Stomach smooth muscle (tissue), 2 donors: ENCODE data around the gene DIO3.

ENCODE experiments used
- H3K27ac ChIP-seq: one replicate; pipeline ENCODE4 v1.7.0; 2013; ENCODE audit warnings: mild to moderate bottlenecking, low read length, inconsistent platforms
- H3K27me3 ChIP-seq, 2 donors: one replicate each; pipeline ENCODE4 v1.7.0; 2013; ENCODE audit warnings: low read length in 2 of 2; ENCODE audit not compliant: insufficient read depth in 2 of 2, control insufficient read depth in 1 of 2
- H3K36me3 ChIP-seq, 2 donors: one replicate each; pipeline ENCODE4 v1.7.0; 2013; ENCODE audit warnings: low read length in 2 of 2; ENCODE audit not compliant: control insufficient read depth in 2 of 2, insufficient read depth in 2 of 2
- H3K4me1 ChIP-seq: one replicate; pipeline ENCODE4 v1.7.0; 2013; ENCODE audit warnings: low read length; ENCODE audit not compliant: control insufficient read depth, insufficient read depth
- H3K4me3 ChIP-seq, 2 donors: one replicate each; pipeline ENCODE4 v1.7.0; 2013; ENCODE audit warnings: low read length in 2 of 2
- H3K9ac ChIP-seq, 2 donors: one replicate each; pipeline ENCODE4 v1.7.0; 2013; ENCODE audit warnings: low read length in 2 of 2, mild to moderate bottlenecking in 1 of 2
- H3K9me3 ChIP-seq, 2 donors: one replicate each; pipeline ENCODE4 v1.7.0; 2013; ENCODE audit warnings: low read length in 2 of 2; ENCODE audit not compliant: control insufficient read depth in 2 of 2
- donor health status: healthy.
- donor health status: Pancreatic carcinoma.

Gene DIO3

GRCh38 chr14:101561145-101561896 lies at the start of gene DIO3:
DIO3 (plus strand) TSS chr14:101561495.
- Histone ChIP-seq H3K27me3 (peaks cover 51 to 78% of the 10 kb centered on the region in 2 donors), H3K4me3 (no peak within 1 kb of the TSS)

GRCh38 chr14:101511620-101512375 lies 49.5 kb upstream of the DIO3 start:
- Histone ChIP-seq H3K36me3 (no peaks in the 10 kb centered on the region), H3K4me1 (no peaks in the 10 kb centered on the region)

More at GRCh38 chr14:101561145-101561896, at the start of gene DIO3:
- Histone ChIP-seq H3K27ac (no peak within 1 kb of the TSS), H3K9ac (no peak within 1 kb of the TSS), H3K9me3 (peaks cover 0 to 16% of the 10 kb centered on the region in 2 donors), H3K36me3 (no peaks in the 10 kb centered on the region), H3K4me1 (no peaks in the 10 kb centered on the region)

GRCh38 chr14:101512376-101512695 lies 49.0 kb upstream of the DIO3 start:
- H3K27me3 ChIP-seq: no peaks in the 10 kb centered on the region
- H3K9ac ChIP-seq: no peak overlapping the region
- H3K9me3 ChIP-seq: peaks cover 0 to 3% of the 10 kb centered on the region in 2 donors
- no peaks in the 10 kb centered on the region for H3K36me3 ChIP-seq
- no peaks in the 10 kb centered on the region for H3K4me1 ChIP-seq
- no peak overlapping the region for H3K27ac ChIP-seq
- no peak overlapping the region for H3K4me3 ChIP-seq

More at GRCh38 chr14:101511620-101512375, 49.5 kb upstream of the DIO3 start:
- H3K27me3 ChIP-seq: no peaks in the 10 kb centered on the region
- H3K4me3 ChIP-seq: no peak overlapping the region
- no peak overlapping the region for H3K9ac ChIP-seq
- peaks cover 0 to 3% of the 10 kb centered on the region in 2 donors for H3K9me3 ChIP-seq
- H3K27ac ChIP-seq: no peak overlapping the region

GRCh38 chr14:101514136-101514535 lies 47.2 kb upstream of the DIO3 start:
- no peak overlapping the region for H3K9ac ChIP-seq
- no peaks in the 10 kb centered on the region for H3K36me3 ChIP-seq
- H3K27me3 ChIP-seq: no peaks in the 10 kb centered on the region
- no peak overlapping the region for H3K4me3 ChIP-seq
- H3K27ac ChIP-seq: no peak overlapping the region
- H3K4me1 ChIP-seq: no peaks in the 10 kb centered on the region
- peaks cover 0 to 3% of the 10 kb centered on the region in 2 donors for H3K9me3 ChIP-seq

- no peaks in the 10 kb centered on the region for H3K4me1 ChIP-seq
- no peak overlapping the region for H3K9ac ChIP-seq
- no peaks in the 10 kb centered on the region for H3K36me3 ChIP-seq
- H3K27me3 ChIP-seq: no peaks in the 10 kb centered on the region
- H3K4me3 ChIP-seq: no peak overlapping the region
- no peak overlapping the region for H3K27ac ChIP-seq
- H3K9me3 ChIP-seq: peaks cover 0 to 3% of the 10 kb centered on the region in 2 donors
Observed at GRCh38 chr14:101516401-101516800, 44.9 kb upstream of the DIO3 start.

GRCh38 chr14:101518611-101519473 lies 42.5 kb upstream of the DIO3 start:
- H3K9me3 ChIP-seq: peaks cover 0 to 3% of the 10 kb centered on the region in 2 donors
- H3K36me3 ChIP-seq: no peaks in the 10 kb centered on the region
- no peak overlapping the region for H3K9ac ChIP-seq
- H3K27ac ChIP-seq: no peak overlapping the region
- H3K4me3 ChIP-seq: no peak overlapping the region
- no peaks in the 10 kb centered on the region for H3K27me3 ChIP-seq
- no peaks in the 10 kb centered on the region for H3K4me1 ChIP-seq

- Histone ChIP-seq H3K4me3 (no peak overlapping the region), H3K9me3 (peaks cover 0 to 1% of the 10 kb centered on the region in 2 donors), H3K9ac (no peak overlapping the region), H3K27me3 (no peaks in the 10 kb centered on the region), H3K4me1 (no peaks in the 10 kb centered on the region), H3K27ac (no peak overlapping the region), H3K36me3 (no peaks in the 10 kb centered on the region)
Observed at GRCh38 chr14:101520621-101521472, 40.4 kb upstream of the DIO3 start.

- Histone ChIP-seq H3K9me3 (no peaks in the 10 kb centered on the region), H3K27ac (no peak overlapping the region), H3K4me3 (no peak overlapping the region), H3K4me1 (no peaks in the 10 kb centered on the region), H3K9ac (no peak overlapping the region), H3K27me3 (no peaks in the 10 kb centered on the region), H3K36me3 (no peaks in the 10 kb centered on the region)
Observed at GRCh38 chr14:101521473-101521915, 39.8 kb upstream of the DIO3 start.

- Histone ChIP-seq H3K27me3 (no peaks in the 10 kb centered on the region), H3K4me3 (no peak overlapping the region), H3K36me3 (no peaks in the 10 kb centered on the region), H3K4me1 (no peaks in the 10 kb centered on the region), H3K27ac (no peak overlapping the region), H3K9me3 (no peaks in the 10 kb centered on the region), H3K9ac (no peak overlapping the region)
Observed at GRCh38 chr14:101521978-101522377, 39.3 kb upstream of the DIO3 start.
